Keratinocyte (primary cell): ENCODE measurements around the gene TMPRSS6.

ENCODE experiments used
- CTCF ChIP-seq, 3 experiments: IDR thresholded peaks in 1 of 3; conservative IDR thresholded peaks in 1 of 3; optimal IDR thresholded peaks in 1 of 3; 2 replicates in 2 of 3; 3 replicates in 1 of 3; pipeline versions ENCODE3 to v1.5.1; 2011; ENCODE audit warnings: low read length in 3 of 3, mild to moderate bottlenecking in 3 of 3, moderate library complexity in 2 of 3, control low read depth in 1 of 3, inconsistent platforms in 1 of 3; ENCODE audit not compliant: insufficient read depth in 2 of 3; ENCODE audit errors: extremely low read depth in 1 of 3
- EZH2 ChIP-seq: IDR thresholded peaks from one replicate; pipeline ENCODE4 v1.6.1; 2012; ENCODE audit warnings: inconsistent platforms, mild to moderate bottlenecking, low read length, moderate library complexity

- no peak for TF ChIP-seq CTCF (optimal IDR thresholded peaks at IDR 0.05 in 1 of 3, IDR thresholded peaks at IDR 0.05 in 1 of 3, conservative IDR thresholded peaks at IDR 0.05 in 1 of 3; ENCODE audit: extremely low read depth in 1 of 3, insufficient read depth in 2 of 3, low read length in 3 of 3)
- TF ChIP-seq EZH2, result no peak
Observed at GRCh38 chr22:37068859-37069258, 40.7 kb downstream of the TMPRSS6 start.
